ENCODE results near the gene ST6GALNAC5.

DNA sequence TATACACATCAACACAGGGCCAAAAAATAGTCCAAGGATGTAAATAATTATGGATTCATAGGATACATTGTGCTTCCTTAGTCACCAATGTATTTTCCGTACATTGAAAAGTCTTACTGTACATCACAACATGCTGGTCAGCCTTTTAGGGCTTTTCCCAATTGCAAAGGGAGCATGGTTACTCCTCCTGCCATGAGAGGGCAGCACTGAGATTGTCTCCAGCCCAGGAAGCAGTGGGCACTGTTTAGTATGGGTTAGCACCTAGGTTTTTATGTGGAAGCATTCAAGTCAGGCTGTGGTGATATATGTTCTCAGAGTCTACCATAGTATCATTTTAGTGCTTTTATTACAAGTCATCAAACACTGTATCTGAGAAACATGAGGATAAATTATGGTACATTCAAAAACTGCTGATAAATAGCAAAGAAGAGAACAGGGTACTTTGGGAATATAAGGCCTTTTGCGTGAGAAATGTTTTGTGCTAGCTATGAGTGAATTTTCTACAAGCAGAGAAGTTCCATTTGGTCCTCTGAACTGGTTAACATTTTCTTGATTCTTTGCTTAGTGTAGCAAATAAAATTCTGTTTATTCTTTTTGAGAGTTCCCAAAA is 34.0 kb downstream of the ST6GALNAC5 start:
- TF ChIP-seq, protein P1, sequence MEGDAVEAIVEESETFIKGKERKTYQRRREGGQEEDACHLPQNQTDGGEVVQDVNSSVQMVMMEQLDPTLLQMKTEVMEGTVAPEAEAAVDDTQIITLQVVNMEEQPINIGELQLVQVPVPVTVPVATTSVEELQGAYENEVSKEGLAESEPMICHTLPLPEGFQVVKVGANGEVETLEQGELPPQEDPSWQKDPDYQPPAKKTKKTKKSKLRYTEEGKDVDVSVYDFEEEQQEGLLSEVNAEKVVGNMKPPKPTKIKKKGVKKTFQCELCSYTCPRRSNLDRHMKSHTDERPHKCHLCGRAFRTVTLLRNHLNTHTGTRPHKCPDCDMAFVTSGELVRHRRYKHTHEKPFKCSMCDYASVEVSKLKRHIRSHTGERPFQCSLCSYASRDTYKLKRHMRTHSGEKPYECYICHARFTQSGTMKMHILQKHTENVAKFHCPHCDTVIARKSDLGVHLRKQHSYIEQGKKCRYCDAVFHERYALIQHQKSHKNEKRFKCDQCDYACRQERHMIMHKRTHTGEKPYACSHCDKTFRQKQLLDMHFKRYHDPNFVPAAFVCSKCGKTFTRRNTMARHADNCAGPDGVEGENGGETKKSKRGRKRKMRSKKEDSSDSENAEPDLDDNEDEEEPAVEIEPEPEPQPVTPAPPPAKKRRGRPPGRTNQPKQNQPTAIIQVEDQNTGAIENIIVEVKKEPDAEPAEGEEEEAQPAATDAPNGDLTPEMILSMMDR (IDR thresholded peaks at IDR 0.05) = peak in 2 of 3 experiments; percentile 28 to 48
- TF ChIP-seq EP300 (IDR thresholded peaks at IDR 0.05) (no peak), POLR2A (IDR thresholded peaks at IDR 0.05; ENCODE audit: low read depth) (no peak)

All from esophagus muscularis mucosa (tissue), 4 donors.